Measurements from ENCODE around the gene C1QBP. TPM values are rescaled to one million over a fixed set of nuclear protein-coding genes. Genes with fewer than 3 reads are reported as not detected.

The C1QBP gene
- polyA plus RNA-seq, 1 donor from 2014 or later = 247 TPM

DNA sequence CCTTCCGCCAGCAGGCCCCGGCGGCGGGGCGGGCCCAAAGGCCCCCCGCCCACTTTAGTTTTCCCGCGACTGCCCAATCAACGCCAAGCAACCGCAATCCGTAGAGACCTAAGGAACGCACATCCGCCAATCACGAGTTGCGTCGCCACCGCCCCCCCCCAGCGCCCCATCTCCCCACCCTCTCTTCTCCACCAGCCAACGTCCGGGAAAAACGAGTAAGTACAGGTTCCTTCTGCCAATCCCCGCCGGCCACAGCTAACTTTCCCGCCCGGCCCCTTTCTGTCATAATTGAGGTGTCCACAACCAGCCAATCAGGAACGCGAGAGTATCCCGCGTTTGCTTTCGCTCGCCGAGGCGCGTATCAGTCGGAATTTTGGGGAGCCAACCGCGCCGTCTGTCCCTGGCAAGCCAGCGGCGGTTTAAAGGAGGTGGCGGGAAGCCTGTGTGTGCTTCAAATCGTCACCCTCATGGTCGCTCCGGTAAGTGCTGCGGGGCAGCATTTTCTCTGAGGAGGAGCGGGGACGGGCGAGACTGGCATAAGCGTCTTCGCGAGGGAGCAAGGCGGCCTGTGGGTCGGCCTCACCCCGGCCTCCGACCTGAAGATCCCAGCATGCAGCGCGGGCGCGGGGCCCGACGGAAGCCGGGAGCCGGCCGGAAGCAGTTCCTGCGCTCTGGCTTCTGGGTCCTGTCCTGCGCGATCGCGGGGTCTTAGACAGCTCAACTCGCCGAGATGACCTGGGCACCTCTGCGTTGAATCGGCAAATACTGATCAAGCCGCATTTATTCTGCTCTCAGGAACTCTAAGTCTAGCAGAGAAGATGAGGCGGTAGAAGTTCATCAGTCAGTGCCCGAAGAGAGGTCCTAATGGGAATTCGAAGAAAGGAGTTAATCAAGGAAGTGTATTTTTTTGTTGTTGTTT, 47.5 kb upstream of the C1QBP start, which contains the start of gene MIS12:
TSS of gene MIS12 (plus strand) at position 361 of the 919 bp plus-strand sequence. CDS start 2,297 bp downstream, outside the sequence.
- Histone ChIP-seq H3K27ac (ENCODE audit: low read length) (peak within 1 kb of the TSS; percentile 89), H3K36me3 (ENCODE audit: insufficient read depth, low read length) (peaks cover 16% of the 10 kb centered on the region), H4K20me1 (ENCODE audit: insufficient read depth) (no peaks in the 10 kb centered on the region), H3K9ac (ENCODE audit: low read length) (peak within 1 kb of the TSS; percentile 93), H2AFZ (ENCODE audit: low read depth, low read length) (peak within 1 kb of the TSS; percentile 76), H3F3A (ENCODE audit: insufficient read depth, low read length, poor library complexity, severe bottlenecking) (no peaks in the 10 kb centered on the region), H3K27me3 (ENCODE audit: insufficient read depth, low read depth, low read length) (no peaks in the 10 kb centered on the region), H3K4me3 (ENCODE audit: low read length) (peak within 1 kb of the TSS; percentile 89), H3K4me2 (ENCODE audit: low read length) (peak within 1 kb of the TSS; percentile 88), H3K79me2 (replicated peaks; ENCODE audit: insufficient read depth, low read length) (peaks cover 45% of the 10 kb centered on the region), H3K9me2 (ENCODE audit: insufficient read depth, low read length) (no peaks in the 10 kb centered on the region), H3K9me3 (ENCODE audit: low read length) (no peaks in the 10 kb centered on the region)
- TF ChIP-seq, protein P1, sequence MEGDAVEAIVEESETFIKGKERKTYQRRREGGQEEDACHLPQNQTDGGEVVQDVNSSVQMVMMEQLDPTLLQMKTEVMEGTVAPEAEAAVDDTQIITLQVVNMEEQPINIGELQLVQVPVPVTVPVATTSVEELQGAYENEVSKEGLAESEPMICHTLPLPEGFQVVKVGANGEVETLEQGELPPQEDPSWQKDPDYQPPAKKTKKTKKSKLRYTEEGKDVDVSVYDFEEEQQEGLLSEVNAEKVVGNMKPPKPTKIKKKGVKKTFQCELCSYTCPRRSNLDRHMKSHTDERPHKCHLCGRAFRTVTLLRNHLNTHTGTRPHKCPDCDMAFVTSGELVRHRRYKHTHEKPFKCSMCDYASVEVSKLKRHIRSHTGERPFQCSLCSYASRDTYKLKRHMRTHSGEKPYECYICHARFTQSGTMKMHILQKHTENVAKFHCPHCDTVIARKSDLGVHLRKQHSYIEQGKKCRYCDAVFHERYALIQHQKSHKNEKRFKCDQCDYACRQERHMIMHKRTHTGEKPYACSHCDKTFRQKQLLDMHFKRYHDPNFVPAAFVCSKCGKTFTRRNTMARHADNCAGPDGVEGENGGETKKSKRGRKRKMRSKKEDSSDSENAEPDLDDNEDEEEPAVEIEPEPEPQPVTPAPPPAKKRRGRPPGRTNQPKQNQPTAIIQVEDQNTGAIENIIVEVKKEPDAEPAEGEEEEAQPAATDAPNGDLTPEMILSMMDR (IDR thresholded peaks at IDR 0.05; ENCODE audit: poor library complexity, severe bottlenecking) = no peak
- TF ChIP-seq, protein P2, sequence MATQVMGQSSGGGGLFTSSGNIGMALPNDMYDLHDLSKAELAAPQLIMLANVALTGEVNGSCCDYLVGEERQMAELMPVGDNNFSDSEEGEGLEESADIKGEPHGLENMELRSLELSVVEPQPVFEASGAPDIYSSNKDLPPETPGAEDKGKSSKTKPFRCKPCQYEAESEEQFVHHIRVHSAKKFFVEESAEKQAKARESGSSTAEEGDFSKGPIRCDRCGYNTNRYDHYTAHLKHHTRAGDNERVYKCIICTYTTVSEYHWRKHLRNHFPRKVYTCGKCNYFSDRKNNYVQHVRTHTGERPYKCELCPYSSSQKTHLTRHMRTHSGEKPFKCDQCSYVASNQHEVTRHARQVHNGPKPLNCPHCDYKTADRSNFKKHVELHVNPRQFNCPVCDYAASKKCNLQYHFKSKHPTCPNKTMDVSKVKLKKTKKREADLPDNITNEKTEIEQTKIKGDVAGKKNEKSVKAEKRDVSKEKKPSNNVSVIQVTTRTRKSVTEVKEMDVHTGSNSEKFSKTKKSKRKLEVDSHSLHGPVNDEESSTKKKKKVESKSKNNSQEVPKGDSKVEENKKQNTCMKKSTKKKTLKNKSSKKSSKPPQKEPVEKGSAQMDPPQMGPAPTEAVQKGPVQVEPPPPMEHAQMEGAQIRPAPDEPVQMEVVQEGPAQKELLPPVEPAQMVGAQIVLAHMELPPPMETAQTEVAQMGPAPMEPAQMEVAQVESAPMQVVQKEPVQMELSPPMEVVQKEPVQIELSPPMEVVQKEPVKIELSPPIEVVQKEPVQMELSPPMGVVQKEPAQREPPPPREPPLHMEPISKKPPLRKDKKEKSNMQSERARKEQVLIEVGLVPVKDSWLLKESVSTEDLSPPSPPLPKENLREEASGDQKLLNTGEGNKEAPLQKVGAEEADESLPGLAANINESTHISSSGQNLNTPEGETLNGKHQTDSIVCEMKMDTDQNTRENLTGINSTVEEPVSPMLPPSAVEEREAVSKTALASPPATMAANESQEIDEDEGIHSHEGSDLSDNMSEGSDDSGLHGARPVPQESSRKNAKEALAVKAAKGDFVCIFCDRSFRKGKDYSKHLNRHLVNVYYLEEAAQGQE (IDR thresholded peaks at IDR 0.05; ENCODE audit: borderline replicate concordance) = no peak
- peak; percentile 47 for TF ChIP-seq RAD21 (conservative IDR thresholded peaks at IDR 0.05)
- peak; percentile 64 for TF ChIP-seq POLR2AphosphoS5 (IDR thresholded peaks at IDR 0.05)
- TF ChIP-seq EP300 (conservative IDR thresholded peaks at IDR 0.05; ENCODE audit: poor library complexity, severe bottlenecking) = peak; percentile 53
- peak; percentile 42 for TF ChIP-seq SMC3 (conservative IDR thresholded peaks at IDR 0.05; ENCODE audit: poor library complexity)
- no peak for TF ChIP-seq EZH2 (IDR thresholded peaks at IDR 0.05; ENCODE audit: borderline replicate concordance, insufficient read depth, low read length, poor library complexity, severe bottlenecking)
- TF ChIP-seq TAF1 (IDR thresholded peaks at IDR 0.05; ENCODE audit: low read depth) = peak; percentile 43
- peak; percentile 99 for TF ChIP-seq MXI1 (conservative IDR thresholded peaks at IDR 0.05; ENCODE audit: poor library complexity, severe bottlenecking)

DNA sequence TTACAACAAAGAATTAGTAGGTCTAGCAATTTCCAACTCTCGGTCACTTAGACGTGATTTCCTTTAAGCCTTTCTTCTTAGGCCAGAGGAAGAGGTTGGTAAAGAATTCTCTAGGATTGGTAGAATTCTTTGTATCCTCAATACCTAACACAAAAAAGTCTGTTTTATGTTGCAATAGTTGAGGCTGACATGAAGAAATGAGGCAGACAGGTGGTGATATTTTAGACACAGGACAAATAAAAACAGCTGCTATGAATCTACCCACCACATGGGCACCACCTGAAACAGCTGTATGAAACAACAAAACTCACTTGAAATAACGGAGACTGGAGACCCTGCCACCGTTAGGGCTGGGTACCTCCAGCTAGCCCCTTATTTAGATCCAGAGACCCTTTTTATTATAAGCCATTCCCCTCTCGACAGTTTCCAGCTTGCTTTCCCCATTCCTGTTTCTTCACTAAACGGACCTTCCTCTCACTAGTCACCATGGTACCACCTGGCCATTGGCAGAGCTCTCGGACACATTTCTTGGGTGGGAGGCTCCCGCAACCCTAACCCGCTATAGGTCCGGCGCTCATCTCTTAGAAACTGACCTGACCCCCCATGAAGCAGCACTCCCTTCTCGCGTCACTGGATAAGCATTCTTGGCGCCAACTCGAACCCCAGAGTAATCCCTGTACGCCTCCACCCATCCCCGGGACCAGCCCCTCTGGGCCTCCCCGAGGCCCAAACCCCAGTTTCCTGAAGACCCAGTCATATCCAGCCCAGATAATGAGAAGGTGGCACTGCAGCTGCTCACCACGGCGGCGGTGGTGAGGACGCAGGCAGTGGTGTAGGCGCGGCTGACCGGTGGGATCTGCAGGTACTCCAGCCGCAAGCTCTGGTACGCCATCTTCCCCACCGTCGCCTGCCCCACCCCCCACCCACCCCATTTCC, 46.6 kb upstream of the C1QBP start, which contains the start of gene DERL2:
TSS of gene DERL2 (minus strand) at position 909 of the 936 bp plus-strand sequence. CDS start at position 892, 17 bp downstream.
- no peaks in the 10 kb centered on the region for H3K27me3 ChIP-seq (ENCODE audit: insufficient read depth, low read depth, low read length)
- peak within 1 kb of the TSS; percentile 76 for H2AFZ ChIP-seq (ENCODE audit: low read depth, low read length)
- H3K9ac ChIP-seq (ENCODE audit: low read length) = peak within 1 kb of the TSS; percentile 93
- peaks cover 16% of the 10 kb centered on the region for H3K36me3 ChIP-seq (ENCODE audit: insufficient read depth, low read length)
- H3K79me2 ChIP-seq (replicated peaks; ENCODE audit: insufficient read depth, low read length) = peaks cover 48% of the 10 kb centered on the region
- peak within 1 kb of the TSS; percentile 89 for H3K27ac ChIP-seq (ENCODE audit: low read length)
- TF ChIP-seq RAD21 (conservative IDR thresholded peaks at IDR 0.05) (peak; percentile 10), MXI1 (conservative IDR thresholded peaks at IDR 0.05; ENCODE audit: poor library complexity, severe bottlenecking) (no peak), POLR2AphosphoS5 (IDR thresholded peaks at IDR 0.05) (peak; percentile 80)
- TF ChIP-seq, protein P2 (IDR thresholded peaks at IDR 0.05; ENCODE audit: borderline replicate concordance) = no peak
- H4K20me1 ChIP-seq (ENCODE audit: insufficient read depth) = no peaks in the 10 kb centered on the region
- no peaks in the 10 kb centered on the region for H3K9me3 ChIP-seq (ENCODE audit: low read length)
- H3F3A ChIP-seq (ENCODE audit: insufficient read depth, low read length, poor library complexity, severe bottlenecking) = no peaks in the 10 kb centered on the region
- H3K4me3 ChIP-seq (ENCODE audit: low read length) = peak within 1 kb of the TSS; percentile 89
- H3K9me2 ChIP-seq (ENCODE audit: insufficient read depth, low read length) = no peaks in the 10 kb centered on the region
- peak within 1 kb of the TSS; percentile 88 for H3K4me2 ChIP-seq (ENCODE audit: low read length)

All from neural cell (in vitro differentiated cells).